Activated CD8-positive, alpha-beta memory T cell treated with anti-CD3 and anti-CD28 coated beads for 48 hours (primary cell): ENCODE data around the gene CD44.

Experiments
- DNase-seq, 3 experiments: peaks; one replicate each; pipeline ENCODE4 v3.0.0-alpha.2; 2020; ENCODE audit warnings: low read depth in 2 of 3, low spot score in 2 of 3

CD44 gene

DNA sequence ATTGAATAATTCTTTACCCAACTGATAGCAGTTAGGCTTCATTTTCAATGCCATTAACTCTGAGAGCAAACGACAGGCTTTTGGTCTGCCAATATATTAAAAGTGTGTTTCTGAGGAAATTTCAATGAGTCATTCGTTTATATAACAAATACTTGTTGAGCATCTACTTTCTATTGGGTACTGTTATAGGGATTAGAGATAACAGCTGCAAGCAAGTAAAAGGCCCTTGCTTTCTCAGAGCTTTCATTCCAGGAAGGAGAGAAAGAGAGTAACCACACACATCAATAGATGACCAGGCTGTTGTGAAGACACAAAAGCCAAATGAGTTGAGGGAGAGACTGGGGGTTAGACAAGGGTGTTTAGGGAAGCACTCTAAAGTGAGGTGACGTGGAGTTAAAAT lies 35.7 kb downstream of the CD44 start:
- no peak for DNase-seq

DNA sequence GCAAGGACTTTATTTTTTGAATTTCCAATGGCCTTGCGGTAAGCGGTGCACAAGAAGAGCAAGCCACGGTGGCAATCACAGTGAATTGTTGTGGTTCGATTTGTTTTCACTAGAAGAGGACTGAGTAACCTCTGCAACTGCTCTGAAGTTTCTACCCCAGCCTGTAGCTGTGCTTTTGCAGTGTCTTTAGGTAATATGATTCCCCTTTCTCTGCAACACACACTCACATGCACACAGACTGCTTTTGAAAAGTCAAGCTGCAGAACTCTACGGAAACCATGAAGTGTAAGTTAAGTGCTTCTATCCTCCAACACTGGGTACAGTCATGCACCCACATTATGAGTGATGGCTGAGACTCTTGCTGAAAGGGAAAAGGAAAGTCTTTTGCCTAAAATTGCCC lies 38.4 kb downstream of the CD44 start:
- DNase-seq, result no peak

DNA sequence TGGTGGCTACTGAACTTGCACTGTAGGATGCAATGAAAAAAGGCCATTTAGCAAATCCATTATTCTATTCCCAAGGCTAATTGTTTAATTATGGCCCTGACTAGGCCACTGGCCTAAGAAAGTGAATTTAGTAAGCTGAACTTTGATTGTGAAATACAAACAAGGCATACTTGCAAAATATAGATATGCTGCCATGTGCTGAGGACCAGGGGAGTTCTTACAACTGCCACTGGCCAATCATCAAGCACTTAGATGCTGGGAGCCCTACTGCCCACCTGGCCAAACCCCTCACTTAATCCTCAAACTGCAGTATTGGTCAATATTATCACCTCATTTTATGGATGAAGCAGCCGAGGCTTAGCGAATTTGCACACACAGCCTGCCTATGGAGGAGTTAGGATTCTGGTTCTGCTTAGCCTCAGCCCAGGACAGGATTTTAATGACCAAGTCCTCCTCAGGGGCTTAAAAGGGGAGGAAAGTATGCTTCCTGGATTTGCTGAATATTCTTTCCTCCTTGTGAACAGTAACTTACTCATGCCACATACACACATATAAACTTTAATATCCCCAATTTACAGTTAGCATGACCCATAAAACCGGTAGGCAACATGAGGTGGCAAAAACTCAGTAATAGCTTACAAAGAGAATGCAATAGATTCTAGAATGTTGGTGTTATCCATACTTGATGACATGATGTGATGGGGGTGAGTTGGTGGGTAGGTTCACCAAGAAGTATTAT lies 39.3 kb downstream of the CD44 start:
- DNase-seq, result no peak

DNA sequence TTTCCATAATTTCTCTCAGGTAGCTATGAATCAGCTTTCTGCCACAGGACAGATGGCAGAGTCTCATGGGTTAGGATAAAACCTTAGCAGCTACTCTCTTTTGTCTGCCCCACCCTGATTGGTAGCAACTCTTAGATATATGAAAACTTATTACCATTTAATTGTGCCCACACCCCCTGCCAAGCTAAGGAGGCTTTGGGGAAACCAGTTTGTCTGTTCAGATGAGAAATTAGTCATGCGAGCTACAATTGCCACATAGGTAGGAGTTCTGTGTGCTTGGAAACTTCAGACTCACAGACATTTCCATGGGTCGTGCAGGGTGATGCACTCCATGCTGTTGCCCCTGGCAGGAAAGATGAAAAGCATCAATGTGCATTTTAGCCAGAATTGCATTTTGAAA lies 39.9 kb downstream of the CD44 start:
- DNase-seq, result no peak

DNA sequence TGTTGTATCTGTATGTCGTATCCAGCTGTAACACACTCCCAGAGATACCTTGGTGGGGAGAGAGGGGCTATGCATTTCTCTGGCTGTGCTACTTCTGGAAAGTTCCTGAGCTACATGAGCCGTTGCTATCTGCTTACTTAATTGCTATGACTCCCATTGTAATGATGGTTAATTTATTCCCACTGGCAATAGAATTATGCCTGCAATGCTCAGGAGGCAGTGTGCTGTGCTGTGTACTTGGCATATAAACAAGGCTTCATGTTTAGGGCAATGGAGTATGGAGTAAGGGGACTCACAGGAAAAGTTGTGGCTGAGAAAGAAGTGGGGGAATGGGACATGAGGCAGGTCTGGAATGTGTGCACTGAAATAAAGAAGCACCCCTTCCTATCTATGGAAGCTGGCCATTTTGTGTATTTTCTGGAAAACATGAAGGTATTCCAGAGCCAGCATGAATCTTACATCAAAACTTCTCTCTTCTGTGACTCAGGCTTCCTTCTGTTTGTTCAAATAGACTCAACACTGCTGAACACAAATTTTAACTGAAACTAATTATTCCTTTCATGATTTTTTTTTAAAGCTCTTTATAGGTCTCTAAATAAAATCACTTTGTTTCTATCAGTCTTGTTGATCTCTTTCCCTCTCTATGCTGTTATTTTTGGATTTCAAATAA lies 40.6 kb downstream of the CD44 start:
- no peak for DNase-seq

DNA sequence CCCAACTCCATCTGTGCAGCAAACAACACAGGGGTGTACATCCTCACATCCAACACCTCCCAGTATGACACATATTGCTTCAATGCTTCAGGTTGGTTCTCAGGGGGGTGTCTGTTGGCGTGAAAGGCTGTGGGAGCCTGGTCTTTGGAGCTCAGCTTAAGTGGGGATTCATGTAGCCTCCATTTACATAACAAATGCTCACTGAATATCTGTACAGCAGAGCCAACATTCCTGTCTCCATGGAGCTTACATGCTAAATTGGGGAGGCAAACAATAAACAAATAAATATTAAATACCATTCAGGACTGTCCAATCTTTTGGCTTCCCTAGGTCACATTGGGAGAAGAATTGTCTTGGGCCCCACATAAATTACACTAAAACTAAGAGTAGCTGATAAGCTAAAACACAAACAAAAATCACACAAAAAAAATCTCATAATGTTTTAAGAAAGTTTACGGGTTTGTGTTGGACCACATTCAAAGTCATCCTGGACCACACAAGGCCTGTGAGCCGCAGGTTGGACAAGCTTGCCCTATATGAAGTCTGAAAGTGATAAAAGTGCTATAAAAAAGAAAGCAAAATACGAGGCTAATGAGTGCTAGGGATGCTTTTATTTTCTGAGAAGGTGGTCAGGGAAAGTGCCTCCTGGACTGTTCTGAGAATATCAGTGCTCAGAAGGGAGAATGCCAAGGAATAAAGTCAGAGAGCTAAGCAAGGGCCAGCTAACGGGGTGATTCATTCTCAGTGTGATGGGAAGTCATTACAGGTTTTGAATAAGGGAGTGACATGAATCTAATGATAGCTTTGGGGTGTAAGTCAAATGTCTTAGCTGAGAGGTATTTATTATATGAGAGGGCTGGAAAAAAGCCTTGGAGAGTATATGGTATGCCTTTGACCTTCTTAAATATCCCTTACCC lies 41.6 kb downstream of the CD44 start:
- no peak for DNase-seq

DNA sequence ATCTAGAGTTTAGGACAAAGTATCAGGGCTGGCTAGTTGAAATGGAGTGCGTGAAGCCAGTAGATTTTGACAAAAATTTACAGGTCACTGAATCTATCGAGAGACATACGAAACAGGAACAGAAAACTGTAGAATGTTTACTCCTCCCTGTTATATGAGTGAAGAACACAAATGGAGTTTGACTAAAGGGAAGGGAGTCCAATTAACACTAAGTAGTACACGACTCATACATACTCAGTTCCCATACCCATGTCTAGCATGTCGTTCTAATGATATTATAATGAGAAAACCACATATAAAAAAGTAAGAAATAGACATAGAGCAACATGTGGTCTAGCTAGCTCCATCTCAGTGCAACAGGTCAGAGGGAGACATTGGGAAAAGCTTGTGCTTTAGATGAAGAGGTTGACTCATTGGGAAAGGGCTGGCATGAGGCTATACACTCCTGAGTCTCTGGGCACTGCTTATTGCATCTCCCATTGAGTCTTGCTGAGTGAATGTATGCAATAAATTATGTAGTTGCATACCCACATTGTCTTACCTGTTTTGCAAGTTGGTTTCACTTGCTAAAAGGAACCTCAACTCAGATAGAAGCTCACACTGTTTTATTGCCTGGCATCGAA lies 43.5 kb downstream of the CD44 start:
- no peak for DNase-seq

DNA sequence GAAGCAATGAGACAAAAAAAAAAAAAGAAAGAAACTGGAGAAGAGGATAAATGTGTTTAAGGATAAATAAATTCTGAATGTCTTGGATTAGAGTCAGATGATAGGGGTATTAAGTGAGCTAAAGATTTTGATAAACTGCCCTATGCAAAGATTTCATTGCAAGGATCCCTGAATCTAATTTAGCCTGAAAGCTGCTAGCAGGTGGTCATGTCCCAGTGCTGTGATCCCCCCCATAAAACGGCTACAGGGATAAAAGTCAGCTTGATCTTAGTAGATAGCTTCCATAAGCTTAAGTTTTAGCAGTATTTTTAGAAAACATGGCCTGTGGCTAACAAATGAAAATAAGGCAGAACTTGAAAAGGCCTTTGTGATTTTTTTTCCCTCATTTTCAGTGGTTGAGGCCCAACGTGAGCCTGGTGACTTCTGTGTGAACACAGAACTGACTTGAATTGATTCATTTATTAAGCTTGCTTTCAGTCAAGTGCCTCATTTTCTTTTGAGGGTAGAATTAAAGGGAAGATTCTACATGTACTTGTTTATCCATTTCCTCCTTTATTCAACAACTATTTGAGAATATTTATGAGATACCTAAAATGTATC lies 44.5 kb downstream of the CD44 start:
- no peak for DNase-seq

DNA sequence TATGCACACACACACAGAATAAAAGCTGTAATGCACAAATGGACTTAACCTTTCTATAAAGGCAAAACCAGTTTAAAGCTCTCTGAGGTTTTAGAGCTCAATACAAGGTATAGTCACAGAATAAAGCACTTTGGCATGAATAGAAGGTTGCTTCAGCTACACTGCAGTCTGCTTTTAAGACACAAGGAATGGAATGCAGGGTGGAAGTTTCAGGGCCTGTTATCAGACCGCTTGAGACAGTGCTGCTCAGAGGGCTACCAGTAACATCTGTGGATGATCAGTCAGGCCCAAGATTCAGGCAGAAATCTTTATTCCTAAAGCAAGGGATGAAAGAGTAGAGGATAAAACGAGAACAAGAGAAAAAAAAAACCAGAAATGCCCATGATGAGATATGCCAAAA lies 46.7 kb downstream of the CD44 start:
- no peak for DNase-seq

DNA sequence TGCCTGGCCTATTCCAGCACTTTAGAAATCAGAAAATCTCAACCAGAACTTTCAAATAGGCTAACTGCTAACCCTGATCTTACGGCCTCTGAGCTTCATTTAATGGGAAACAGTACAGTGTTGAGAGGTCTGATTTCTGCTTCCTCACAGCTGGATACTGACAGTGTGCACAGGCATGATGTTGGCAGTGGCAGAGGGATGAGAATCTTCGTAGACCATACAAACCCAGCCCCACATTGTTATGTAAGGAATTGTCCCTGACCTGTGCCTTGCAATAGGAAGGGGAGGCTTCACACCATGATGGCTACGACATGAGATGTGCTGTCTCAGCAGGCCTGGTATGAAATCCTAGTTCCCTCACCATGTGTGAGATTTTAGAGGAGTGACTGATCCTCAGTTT lies 49.0 kb downstream of the CD44 start:
- DNase-seq, result no peak

DNA sequence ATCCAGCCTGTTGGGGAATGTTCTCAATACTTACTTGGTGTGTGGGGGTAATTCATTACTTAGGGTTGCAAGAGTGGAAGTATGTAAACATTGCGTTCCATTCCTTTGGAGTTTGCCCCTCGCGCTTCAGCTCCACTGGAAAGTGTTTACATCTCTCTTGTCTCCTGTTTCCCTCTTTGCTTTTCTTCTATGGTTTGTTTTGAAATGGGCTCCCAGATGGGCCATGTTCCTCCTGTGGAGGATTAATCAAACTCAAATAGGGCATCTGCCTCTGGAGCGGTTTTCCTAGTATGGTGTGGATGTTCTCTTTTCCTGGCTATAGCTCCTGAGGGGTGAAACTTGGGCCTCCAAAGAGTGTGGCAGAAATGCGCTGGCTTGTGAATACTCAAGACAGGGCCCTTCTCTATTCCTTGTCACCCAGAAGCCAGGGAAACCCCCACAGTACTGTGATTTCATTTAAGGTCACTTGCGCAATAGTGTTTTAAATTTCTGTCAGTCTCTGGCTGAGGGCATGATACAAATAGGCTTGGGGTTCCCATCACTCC lies 51.9 kb downstream of the CD44 start:
- DNase-seq, result no peak

DNA sequence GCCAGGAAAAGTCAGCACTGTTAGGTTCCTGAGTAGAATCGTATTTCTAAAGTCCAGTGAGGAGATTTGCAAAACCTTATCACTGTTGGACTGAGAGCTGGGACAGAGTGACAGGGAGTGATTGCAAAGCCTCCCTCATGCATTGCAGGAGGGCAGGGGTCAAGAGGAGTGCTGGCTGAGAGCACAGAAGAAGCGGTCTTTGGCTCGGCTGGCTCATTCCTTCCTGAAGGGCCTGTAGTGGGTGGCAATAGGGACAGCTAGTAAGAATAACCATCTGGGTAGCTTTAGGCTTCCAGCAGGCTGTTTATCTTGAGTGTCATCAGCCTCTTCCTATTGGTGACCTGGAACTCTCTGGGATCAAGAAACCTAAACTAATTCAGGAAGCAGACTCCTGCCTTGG lies 53.4 kb downstream of the CD44 start:
- no peak for DNase-seq

DNA sequence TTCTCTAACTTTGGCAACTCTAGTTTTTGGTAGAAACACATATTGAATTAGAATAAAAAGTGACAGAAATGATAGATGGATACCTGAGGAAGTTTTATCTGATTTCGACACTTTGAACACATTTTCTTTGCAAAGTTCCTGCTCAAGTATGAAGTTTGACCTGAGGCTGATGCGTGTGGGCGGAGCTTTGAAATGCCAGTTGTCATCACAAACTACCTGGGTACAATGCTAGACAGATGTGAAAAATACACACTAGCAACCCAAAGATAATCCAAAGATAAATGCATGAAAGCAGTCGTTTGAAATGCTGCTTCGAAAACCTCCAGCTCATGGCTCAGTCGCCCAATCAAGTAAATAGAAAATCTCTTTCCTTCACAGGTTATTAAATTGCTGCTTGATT lies 54.8 kb downstream of the CD44 start:
- no peak for DNase-seq

DNA sequence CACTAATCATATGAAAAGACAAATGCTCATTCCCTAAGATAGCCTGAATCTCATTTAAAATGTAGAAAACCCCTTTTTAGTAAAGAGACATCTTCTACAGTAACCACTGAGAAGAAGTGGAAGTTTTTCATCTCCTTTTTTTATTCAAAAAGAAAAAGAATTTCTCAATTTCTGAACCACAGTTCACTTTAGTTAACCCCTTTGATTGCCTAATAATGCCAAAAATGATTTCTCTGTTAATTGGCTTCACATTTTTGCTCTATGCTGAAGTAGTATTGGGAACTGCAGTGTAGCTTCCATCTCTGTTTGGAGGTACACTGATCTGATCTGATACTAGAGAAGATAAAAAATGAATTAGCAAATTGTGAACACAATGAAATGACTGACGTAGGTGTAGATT lies 58.3 kb downstream of the CD44 start:
- DNase-seq, result no peak

DNA sequence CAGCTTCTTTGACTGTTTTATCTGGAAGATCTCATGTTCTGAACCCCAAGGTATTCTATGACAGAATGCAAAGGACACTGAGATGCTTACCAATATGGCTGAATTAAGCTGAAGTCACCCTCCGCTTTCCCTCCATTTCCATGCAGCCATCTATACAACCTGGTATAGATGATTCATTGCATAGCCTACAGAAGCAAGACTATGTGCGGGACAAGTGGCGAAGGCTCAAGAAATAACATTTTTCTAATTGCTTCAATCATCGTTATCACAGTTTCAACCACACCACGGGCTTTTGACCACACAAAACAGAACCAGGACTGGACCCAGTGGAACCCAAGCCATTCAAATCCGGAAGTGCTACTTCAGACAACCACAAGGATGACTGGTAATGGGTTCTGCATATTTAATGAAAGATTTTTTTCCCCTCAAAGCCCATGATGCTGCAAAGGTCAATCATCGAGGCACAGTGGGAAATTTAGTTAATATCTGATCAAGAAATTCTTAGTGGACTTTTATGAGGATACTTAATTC lies 61.9 kb downstream of the CD44 start:
- no peak for DNase-seq

DNA sequence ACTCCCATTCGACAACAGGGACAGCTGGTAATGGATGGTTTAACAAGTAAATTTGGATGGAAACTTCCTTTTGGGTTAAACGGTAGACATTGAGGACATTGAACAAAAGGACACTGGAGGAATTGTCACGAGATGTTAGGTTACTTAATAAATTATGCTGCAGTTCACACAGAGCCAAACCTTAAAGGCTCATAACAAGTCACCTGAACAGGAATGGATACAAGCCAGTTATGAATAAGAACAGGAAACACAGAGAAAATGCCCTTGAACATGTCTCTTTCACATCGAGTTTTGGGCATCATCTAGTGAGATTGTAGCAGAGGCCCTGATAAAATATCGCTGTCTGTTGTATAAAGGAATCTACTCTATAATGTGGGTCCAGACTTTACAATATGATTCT lies 65.6 kb downstream of the CD44 start:
- DNase-seq, result no peak

DNA sequence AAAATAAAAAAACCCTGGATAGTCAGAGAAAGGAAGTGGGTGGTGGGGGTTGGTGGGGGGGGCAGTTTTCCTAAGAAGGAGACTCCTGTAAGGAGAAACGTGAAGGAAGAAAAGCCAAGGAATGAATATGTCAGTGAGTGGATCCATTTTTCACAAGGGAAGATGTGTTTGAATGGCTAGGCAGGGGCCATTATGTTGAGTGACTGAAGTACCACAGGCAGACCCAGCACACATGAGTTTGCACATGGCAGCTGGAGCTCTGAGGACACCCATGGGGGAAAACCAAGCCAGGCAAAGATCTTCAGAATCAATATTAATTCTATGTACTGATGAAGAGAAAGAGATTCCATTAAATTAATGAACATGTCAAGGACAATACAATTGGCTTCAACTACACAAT lies 67.6 kb downstream of the CD44 start:
- no peak for DNase-seq

DNA sequence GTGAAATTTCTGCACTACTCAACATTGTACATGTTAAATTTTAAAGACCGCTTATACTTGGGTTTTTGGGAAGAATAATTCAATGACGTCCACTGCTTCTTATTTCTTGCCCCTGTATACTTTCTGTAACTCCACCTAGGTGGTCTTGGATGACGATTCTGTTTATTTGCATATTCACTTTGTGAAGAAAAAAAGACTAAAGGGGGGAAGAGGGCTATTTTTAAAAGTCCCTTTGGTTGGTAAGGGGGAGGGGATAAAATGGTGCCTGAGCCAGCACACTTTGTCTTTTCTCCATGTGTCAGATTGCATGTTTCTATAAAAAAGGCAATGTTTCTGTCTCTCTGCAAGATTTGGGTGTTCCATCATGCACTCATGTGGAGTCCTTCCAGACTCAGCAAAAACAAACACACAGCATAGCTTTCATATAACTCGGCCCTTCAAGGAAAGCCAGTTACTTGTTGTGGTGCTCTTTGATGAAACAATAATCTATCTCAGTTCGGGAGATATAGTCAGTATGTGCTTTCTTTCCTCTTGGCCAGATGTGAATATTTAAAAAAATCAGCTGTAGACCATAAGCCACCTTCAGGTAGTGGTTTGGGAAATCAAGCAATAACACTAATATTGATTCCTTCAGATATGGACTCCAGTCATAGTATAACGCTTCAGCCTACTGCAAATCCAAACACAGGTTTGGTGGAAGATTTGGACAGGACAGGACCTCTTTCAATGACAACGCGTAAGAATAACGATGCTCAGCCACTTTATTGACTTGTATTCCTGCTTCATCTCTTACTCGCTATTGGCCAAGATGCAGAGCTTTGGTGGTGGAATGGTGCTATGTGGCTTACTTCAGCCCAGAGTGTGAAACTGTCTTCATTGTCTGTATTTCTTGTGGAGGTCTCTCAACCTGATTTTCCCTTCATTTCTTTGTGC lies 68.8 kb downstream of the CD44 start:
- no peak for DNase-seq

DNA sequence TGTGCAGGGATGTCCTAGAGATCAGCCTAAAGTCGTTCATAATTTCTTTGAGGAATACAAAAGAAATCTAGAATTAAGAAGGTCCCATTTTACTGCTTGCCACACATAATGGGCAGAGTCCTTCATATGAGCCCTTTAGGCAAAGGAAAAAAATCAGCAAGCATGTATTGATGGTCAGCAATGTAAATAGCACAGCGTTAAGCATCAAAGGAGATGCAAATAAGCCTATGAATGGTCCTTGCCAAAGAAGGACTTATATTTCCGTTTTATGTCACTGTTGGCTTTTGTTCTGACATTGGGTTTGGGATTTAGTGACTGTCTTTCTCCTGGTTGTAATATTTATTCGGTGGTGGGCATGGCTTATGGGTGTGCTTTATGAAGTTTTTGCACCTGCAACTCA lies 69.8 kb downstream of the CD44 start:
- DNase-seq, result no peak
